ENCODE data around the gene ZYX. TPM values are rescaled to one million over a fixed set of nuclear protein-coding genes. Genes with fewer than 3 reads are reported as not detected.

Gene ZYX
- polyA plus RNA-seq, 1 donor from 2014 or later, result 10.0 TPM

- H3K9me2 ChIP-seq (ENCODE audit: insufficient read depth, low read length), result no peaks in the 10 kb centered on the region
- TF ChIP-seq EP300 (conservative IDR thresholded peaks at IDR 0.05; ENCODE audit: poor library complexity, severe bottlenecking) (no peak), SMC3 (conservative IDR thresholded peaks at IDR 0.05; ENCODE audit: poor library complexity) (no peak), EZH2 (IDR thresholded peaks at IDR 0.05; ENCODE audit: borderline replicate concordance, insufficient read depth, low read length, poor library complexity, severe bottlenecking) (no peak), POLR2AphosphoS5 (IDR thresholded peaks at IDR 0.05) (no peak), TAF1 (IDR thresholded peaks at IDR 0.05; ENCODE audit: low read depth) (no peak), CTCF (IDR thresholded peaks at IDR 0.05; ENCODE audit: poor library complexity, severe bottlenecking) (no peak), REST (IDR thresholded peaks at IDR 0.05; ENCODE audit: borderline replicate concordance) (no peak), RAD21 (conservative IDR thresholded peaks at IDR 0.05) (no peak), MXI1 (conservative IDR thresholded peaks at IDR 0.05; ENCODE audit: poor library complexity, severe bottlenecking) (no peak)
- H3F3A ChIP-seq (ENCODE audit: insufficient read depth, low read length, poor library complexity, severe bottlenecking), result no peaks in the 10 kb centered on the region
- H4K20me1 ChIP-seq (ENCODE audit: insufficient read depth), result no peaks in the 10 kb centered on the region
- H3K9ac ChIP-seq (ENCODE audit: low read length), result no peak overlapping the region
- no peak overlapping the region for H3K4me3 ChIP-seq (ENCODE audit: low read length)
- no peak overlapping the region for H3K27ac ChIP-seq (ENCODE audit: low read length)
- H3K4me2 ChIP-seq (ENCODE audit: low read length), result no peak overlapping the region
- H2AFZ ChIP-seq (ENCODE audit: low read depth, low read length), result no peak overlapping the region
- H3K36me3 ChIP-seq (ENCODE audit: insufficient read depth, low read length), result no peaks in the 10 kb centered on the region
- H3K27me3 ChIP-seq (ENCODE audit: insufficient read depth, low read depth, low read length), result no peaks in the 10 kb centered on the region
- no peaks in the 10 kb centered on the region for H3K9me3 ChIP-seq (ENCODE audit: low read length)
- no peaks in the 10 kb centered on the region for H3K79me2 ChIP-seq (replicated peaks; ENCODE audit: insufficient read depth, low read length)
Observed at GRCh38 chr7:143390104-143390772, 9.1 kb downstream of the ZYX start.

- Histone ChIP-seq H3K4me3 (ENCODE audit: low read length) (no peak overlapping the region), H3K4me2 (ENCODE audit: low read length) (no peak overlapping the region), H3K9ac (ENCODE audit: low read length) (no peak overlapping the region), H3K27ac (ENCODE audit: low read length) (no peak overlapping the region), H2AFZ (ENCODE audit: low read depth, low read length) (no peak overlapping the region), H3K36me3 (ENCODE audit: insufficient read depth, low read length) (no peaks in the 10 kb centered on the region), H3K9me3 (ENCODE audit: low read length) (no peaks in the 10 kb centered on the region), H4K20me1 (ENCODE audit: insufficient read depth) (no peaks in the 10 kb centered on the region), H3K27me3 (ENCODE audit: insufficient read depth, low read depth, low read length) (no peaks in the 10 kb centered on the region), H3F3A (ENCODE audit: insufficient read depth, low read length, poor library complexity, severe bottlenecking) (no peaks in the 10 kb centered on the region), H3K9me2 (ENCODE audit: insufficient read depth, low read length) (no peaks in the 10 kb centered on the region), H3K79me2 (replicated peaks; ENCODE audit: insufficient read depth, low read length) (no peaks in the 10 kb centered on the region)
- no peak for TF ChIP-seq EZH2 (IDR thresholded peaks at IDR 0.05; ENCODE audit: borderline replicate concordance, insufficient read depth, low read length, poor library complexity, severe bottlenecking)
- no peak for TF ChIP-seq CTCF (IDR thresholded peaks at IDR 0.05; ENCODE audit: poor library complexity, severe bottlenecking)
- no peak for TF ChIP-seq EP300 (conservative IDR thresholded peaks at IDR 0.05; ENCODE audit: poor library complexity, severe bottlenecking)
- no peak for TF ChIP-seq TAF1 (IDR thresholded peaks at IDR 0.05; ENCODE audit: low read depth)
- no peak for TF ChIP-seq RAD21 (conservative IDR thresholded peaks at IDR 0.05)
- no peak for TF ChIP-seq MXI1 (conservative IDR thresholded peaks at IDR 0.05; ENCODE audit: poor library complexity, severe bottlenecking)
- TF ChIP-seq SMC3 (conservative IDR thresholded peaks at IDR 0.05; ENCODE audit: poor library complexity), result no peak
- no peak for TF ChIP-seq REST (IDR thresholded peaks at IDR 0.05; ENCODE audit: borderline replicate concordance)
- TF ChIP-seq POLR2AphosphoS5 (IDR thresholded peaks at IDR 0.05), result no peak
Observed at GRCh38 chr7:143390773-143391317, 9.7 kb downstream of the ZYX start.
